Testis (tissue), 3 donors: ENCODE measurements around the gene SP3. TPM values are rescaled to one million over a fixed set of nuclear protein-coding genes. Genes with fewer than 3 reads are reported as not detected.

ENCODE experiments used
- DNase-seq: peaks from one replicate; pipeline ENCODE4 v3.0.0-alpha.2; 2019
- H3K27ac ChIP-seq, 2 donors: fragments of 200-600 bp; sonication (generic); one replicate each; pipeline ENCODE4 v1.5.1; 2019
- H3K27me3 ChIP-seq: fragments of 200-600 bp; sonication (generic); one replicate; pipeline ENCODE4 v1.5.1; 2019
- H3K36me3 ChIP-seq: fragments of 200-600 bp; sonication (generic); one replicate; pipeline ENCODE4 v1.5.1; 2017; ENCODE audit warnings: low read depth; ENCODE audit errors: missing control alignments
- H3K4me1 ChIP-seq: fragments of 200-600 bp; sonication (generic); one replicate; pipeline ENCODE4 v1.5.1; 2019
- H3K4me3 ChIP-seq, 2 donors: fragments of 200-600 bp; sonication (generic); one replicate each; pipeline ENCODE4 v1.5.1; 2017 to 2019
- H3K9me3 ChIP-seq: fragments of 200-600 bp; sonication (generic); one replicate; pipeline ENCODE4 v1.5.1; 2017
- CTCF ChIP-seq, 3 experiments: fragments of 450-650 bp in 2 of 3; fragments of 200-600 bp in 1 of 3; sonication (generic) in 1 of 3; IDR thresholded peaks; one replicate each; pipeline ENCODE4 v1.5.1; 2016 to 2019; ENCODE audit warnings: antibody characterized with exemption in 3 of 3, mild to moderate bottlenecking in 2 of 3, moderate library complexity in 1 of 3
- POLR2A ChIP-seq: fragments of 450-650 bp; IDR thresholded peaks from one replicate; pipeline ENCODE4 v1.6.1; 2017; ENCODE audit warnings: antibody characterized with exemption, mild to moderate bottlenecking, moderate library complexity
- WGBS, 2 donors: methylation state at CpG; one replicate each; pipeline ENCODE4 v1.1.5; 2018; 5-methylcytosine and 5-hydroxymethylcytosine counted together
- intact Hi-C: fragments of 100-400 bp; cut with DNase I; formaldehyde crosslinking; loops from one replicate; pipeline ENCODE4 v1.15.1; 2023; ENCODE audit warnings: low total_unique reads
- polyA plus RNA-seq: library from polyadenylated mRNA; stranded (reverse); fragments of 350-450 nt; fragmentation: Illumina TruSeq; extraction: RNeasy Lipid Tissue Mini Kit (QIAGEN cat#74804); gene quantifications from one replicate; pipeline ENCODE4 v1.2.3, GENCODE V29; 2014; ENCODE audit warnings: low read depth, low replicate concordance; ENCODE audit not compliant: insufficient read depth
- total RNA-seq, 2 donors: library from RNA; depleted of rRNA; stranded (reverse); fragments of >200 nt; gene quantifications; one replicate each; pipeline ENCODE4 v1.2.3, GENCODE V29; 2016

SP3 gene
- total and polyA plus RNA-seq, 3 donors from 2014 or later, result 48.1 to 142 (median 135) TPM

- Histone ChIP-seq H3K27me3 (no peaks in the 10 kb centered on the region), H3K36me3 (no peaks in the 10 kb centered on the region), H3K9me3 (no peaks in the 10 kb centered on the region), H3K4me1 (peaks cover 8% of the 10 kb centered on the region), H3K4me3 (no peak overlapping the region), H3K27ac (no peak overlapping the region)
- no peak for DNase-seq
- no peak for TF ChIP-seq CTCF (IDR thresholded peaks at IDR 0.05)
- no peak for TF ChIP-seq POLR2A
- intact Hi-C loops, result no loop called here
Measured at GRCh38 chr2:173948842-173949241, 16.3 kb downstream of the SP3 start.

- intact Hi-C loops, result no loop called here
- TF ChIP-seq POLR2A (no peak), CTCF (IDR thresholded peaks at IDR 0.05) (no peak)
- H3K27me3 ChIP-seq, result no peaks in the 10 kb centered on the region
- DNase-seq, result no peak
- no peaks in the 10 kb centered on the region for H3K9me3 ChIP-seq
- WGBS, 2 donors, result 90% methylated on average over 2 of the region's 2 CpGs
- peaks cover 4% of the 10 kb centered on the region for H3K4me1 ChIP-seq
- no peak overlapping the region for H3K4me3 ChIP-seq
- H3K36me3 ChIP-seq, result no peaks in the 10 kb centered on the region
- H3K27ac ChIP-seq, result no peak overlapping the region
Measured at GRCh38 chr2:173948198-173948597, 17.0 kb downstream of the SP3 start.

- H3K36me3 ChIP-seq, result no peaks in the 10 kb centered on the region
- TF ChIP-seq POLR2A, result no peak
- WGBS, 2 donors, result 70 to 74% methylated on average over 3 of the region's 3 CpGs
- H3K4me3 ChIP-seq, result no peak overlapping the region
- no peaks in the 10 kb centered on the region for H3K27me3 ChIP-seq
- intact Hi-C loops, result no loop called here
- no peak for DNase-seq
- no peaks in the 10 kb centered on the region for H3K9me3 ChIP-seq
- H3K27ac ChIP-seq, result no peak overlapping the region
- peaks cover 3% of the 10 kb centered on the region for H3K4me1 ChIP-seq
Measured at GRCh38 chr2:173947131-173947530, 18.0 kb downstream of the SP3 start.

- H3K9me3 ChIP-seq, result no peaks in the 10 kb centered on the region
- H3K27me3 ChIP-seq, result no peaks in the 10 kb centered on the region
- no peak for TF ChIP-seq POLR2A
- TF ChIP-seq CTCF (IDR thresholded peaks at IDR 0.05), result no peak
- H3K4me3 ChIP-seq, result no peak overlapping the region
- no peaks in the 10 kb centered on the region for H3K36me3 ChIP-seq
- no peak overlapping the region for H3K27ac ChIP-seq
- DNase-seq, result no peak
- intact Hi-C loops, result no loop called here
- no peaks in the 10 kb centered on the region for H3K4me1 ChIP-seq
- WGBS, 2 donors, result 88 to 96% methylated on average over 3 of the region's 3 CpGs
Measured at GRCh38 chr2:173943738-173944137, 21.4 kb downstream of the SP3 start.

GRCh38 chr2:173942861-173943523 lies 22.2 kb downstream of the SP3 start:
- 95 to 98% methylated on average over 3 of the region's 3 CpGs for WGBS, 2 donors
- Histone ChIP-seq H3K9me3 (no peaks in the 10 kb centered on the region), H3K4me3 (no peak overlapping the region), H3K4me1 (peaks cover under 1% of the 10 kb centered on the region), H3K27me3 (no peaks in the 10 kb centered on the region), H3K36me3 (no peaks in the 10 kb centered on the region), H3K27ac (no peak overlapping the region)
- intact Hi-C loops, result no loop called here
- TF ChIP-seq CTCF (IDR thresholded peaks at IDR 0.05), result no peak
- TF ChIP-seq POLR2A, result no peak
- no peak for DNase-seq
